ENCODE data around the gene CNP.

CNP gene

GRCh38 chr17:41941168-41941567, 25.4 kb upstream of the CNP start:
- no peak for DNase-seq (ENCODE audit: extremely low read depth in 1 of 2, low read depth in 1 of 2)

GRCh38 chr17:41942626-41943373, 23.8 kb upstream of the CNP start:
- no peak for DNase-seq (ENCODE audit: extremely low read depth in 1 of 2, low read depth in 1 of 2)

- DNase-seq (ENCODE audit: extremely low read depth in 1 of 2, low read depth in 1 of 2): no peak
Observed at GRCh38 chr17:41943492-41943891, 23.1 kb upstream of the CNP start.

- no peak for DNase-seq (ENCODE audit: extremely low read depth in 1 of 2, low read depth in 1 of 2)
Observed at GRCh38 chr17:41944943-41945342, 21.7 kb upstream of the CNP start.

- DNase-seq (ENCODE audit: extremely low read depth in 1 of 2, low read depth in 1 of 2): no peak
Observed at GRCh38 chr17:41948762-41949460, 17.7 kb upstream of the CNP start.

- DNase-seq (ENCODE audit: extremely low read depth in 1 of 2, low read depth in 1 of 2): no peak
Observed at GRCh38 chr17:41956522-41956921, 10.1 kb upstream of the CNP start.

- no peak for DNase-seq (ENCODE audit: extremely low read depth in 1 of 2, low read depth in 1 of 2)
Observed at GRCh38 chr17:41957031-41957868, 9.3 kb upstream of the CNP start.

- no peak for DNase-seq (ENCODE audit: extremely low read depth in 1 of 2, low read depth in 1 of 2)
Observed at GRCh38 chr17:41957869-41958439, 8.6 kb upstream of the CNP start.

- DNase-seq (ENCODE audit: extremely low read depth in 1 of 2, low read depth in 1 of 2): no peak
Observed at GRCh38 chr17:41959030-41959335, 7.6 kb upstream of the CNP start.

- DNase-seq (ENCODE audit: extremely low read depth in 1 of 2, low read depth in 1 of 2): no peak
Observed at GRCh38 chr17:41959336-41960095, 7.1 kb upstream of the CNP start.

- no peak for DNase-seq (ENCODE audit: extremely low read depth in 1 of 2, low read depth in 1 of 2)
Observed at GRCh38 chr17:41962111-41962510, 4.5 kb upstream of the CNP start.

- DNase-seq (ENCODE audit: extremely low read depth in 1 of 2, low read depth in 1 of 2): peak; percentile 24 to 56
Observed at GRCh38 chr17:41962768-41963434, 3.7 kb upstream of the CNP start.

GRCh38 chr17:41965694-41966462, 717 bp upstream of the CNP start:
- DNase-seq (ENCODE audit: extremely low read depth in 1 of 2, low read depth in 1 of 2): peak; percentile 33 to 34

- no peak for DNase-seq (ENCODE audit: extremely low read depth in 1 of 2, low read depth in 1 of 2)
Observed at GRCh38 chr17:41967141-41967920, 736 bp downstream of the CNP start.

GRCh38 chr17:41967921-41968578, 1.5 kb downstream of the CNP start:
- DNase-seq (ENCODE audit: extremely low read depth in 1 of 2, low read depth in 1 of 2): no peak

- no peak for DNase-seq (ENCODE audit: extremely low read depth in 1 of 2, low read depth in 1 of 2)
Observed at GRCh38 chr17:41968676-41969075, 2.1 kb downstream of the CNP start.

GRCh38 chr17:41970901-41971331, 4.3 kb downstream of the CNP start:
- DNase-seq (ENCODE audit: extremely low read depth in 1 of 2, low read depth in 1 of 2): no peak
